Measurements from ENCODE around the gene RFX3.

The RFX3 gene

GRCh38 chr9:3525836-3526164, at the start of gene RFX3:
Gene RFX3 (minus strand): TSS chr9:3526001. CDS start chr9:3395588, 130,413 bp downstream.
- DNase-seq, result peak; percentile 94

- no peak for DNase-seq
Measured at GRCh38 chr9:3571500-3571899, 45.7 kb upstream of the RFX3 start.

- DNase-seq, result no peak
Measured at GRCh38 chr9:3569529-3569928, 43.7 kb upstream of the RFX3 start.

- no peak for DNase-seq
Measured at GRCh38 chr9:3567988-3568387, 42.2 kb upstream of the RFX3 start.

GRCh38 chr9:3553076-3553765, 27.4 kb upstream of the RFX3 start:
- DNase-seq, result no peak

- no peak for DNase-seq
Measured at GRCh38 chr9:3549225-3549624, 23.4 kb upstream of the RFX3 start.

- DNase-seq, result no peak
Measured at GRCh38 chr9:3548648-3549047, 22.8 kb upstream of the RFX3 start.

GRCh38 chr9:3541206-3541605, 15.4 kb upstream of the RFX3 start:
- no peak for DNase-seq

- no peak for DNase-seq
Measured at GRCh38 chr9:3534614-3535404, 9.0 kb upstream of the RFX3 start.

- DNase-seq, result no peak
Measured at GRCh38 chr9:3532158-3532557, 6.4 kb upstream of the RFX3 start.

- DNase-seq, result peak; percentile 55
Measured at GRCh38 chr9:3528451-3528850, 2.6 kb upstream of the RFX3 start.

- peak; percentile 56 for DNase-seq
Measured at GRCh38 chr9:3526997-3527940, 1.5 kb upstream of the RFX3 start.

- DNase-seq, result peak; percentile 78
Measured at GRCh38 chr9:3526165-3526996, 580 bp upstream of the RFX3 start.

GRCh38 chr9:3525096-3525835, 535 bp downstream of the RFX3 start:
- no peak for DNase-seq

GRCh38 chr9:3521966-3522365, 3.8 kb downstream of the RFX3 start:
- DNase-seq, result no peak

- no peak for DNase-seq
Measured at GRCh38 chr9:3520564-3520963, 5.2 kb downstream of the RFX3 start.

- DNase-seq, result no peak
Measured at GRCh38 chr9:3517377-3518048, 8.3 kb downstream of the RFX3 start.

- DNase-seq, result no peak
Measured at GRCh38 chr9:3516667-3517330, 9.0 kb downstream of the RFX3 start.

- no peak for DNase-seq
Measured at GRCh38 chr9:3515405-3515804, 10.4 kb downstream of the RFX3 start.

- no peak for DNase-seq
Measured at GRCh38 chr9:3514786-3515185, 11.0 kb downstream of the RFX3 start.

All from NCI-H1105 (cell line).